GM21423 (cell line): ENCODE data around the gene HOXA6.

Experiments used
- ATAC-seq: cut with Tn5 transposase; IDR thresholded peaks from one replicate; pipeline ENCODE4 v1.9.1; 2021; ENCODE audit warnings: mild to moderate bottlenecking, moderate library complexity; ENCODE audit not compliant: unreplicated experiment

Gene HOXA6

DNA sequence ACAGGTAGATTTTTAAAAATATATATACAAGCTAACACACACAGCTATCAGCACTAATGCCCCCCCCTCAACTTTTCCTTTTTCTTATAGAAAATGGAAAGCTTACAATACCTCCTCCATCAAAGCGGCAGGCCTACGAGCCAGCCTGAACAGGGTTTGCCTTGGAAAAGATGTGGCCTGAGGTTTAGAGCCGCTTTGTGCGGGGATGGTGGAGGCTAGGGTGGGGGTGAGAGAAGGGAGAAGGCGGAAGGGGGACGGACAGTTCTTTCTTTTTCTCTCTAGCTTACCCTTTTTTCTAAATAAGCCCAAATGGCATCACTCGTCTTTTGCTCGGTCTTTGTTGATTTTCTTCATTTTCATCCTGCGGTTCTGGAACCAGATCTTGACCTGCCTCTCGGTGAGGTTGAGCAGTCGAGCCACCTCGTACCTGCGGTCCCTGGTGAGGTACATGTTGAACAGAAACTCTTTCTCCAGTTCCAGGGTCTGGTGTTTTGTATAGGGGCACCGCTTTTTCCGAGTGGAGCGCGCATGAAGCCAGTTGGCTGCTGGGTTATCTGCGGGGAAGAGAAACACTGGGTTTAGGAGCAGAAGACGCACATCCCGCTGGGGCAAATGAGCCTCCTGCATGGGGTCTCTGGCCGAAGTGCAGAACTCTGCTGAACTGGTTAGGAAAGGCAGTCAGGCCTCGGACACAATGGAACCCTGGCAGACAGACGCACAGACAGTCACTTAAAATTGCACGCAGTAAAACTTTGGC, 15.9 kb upstream of the HOXA6 start:
- no peak for ATAC-seq

GRCh38 chr7:27162561-27163287, 15.2 kb upstream of the HOXA6 start:
- no peak for ATAC-seq

DNA sequence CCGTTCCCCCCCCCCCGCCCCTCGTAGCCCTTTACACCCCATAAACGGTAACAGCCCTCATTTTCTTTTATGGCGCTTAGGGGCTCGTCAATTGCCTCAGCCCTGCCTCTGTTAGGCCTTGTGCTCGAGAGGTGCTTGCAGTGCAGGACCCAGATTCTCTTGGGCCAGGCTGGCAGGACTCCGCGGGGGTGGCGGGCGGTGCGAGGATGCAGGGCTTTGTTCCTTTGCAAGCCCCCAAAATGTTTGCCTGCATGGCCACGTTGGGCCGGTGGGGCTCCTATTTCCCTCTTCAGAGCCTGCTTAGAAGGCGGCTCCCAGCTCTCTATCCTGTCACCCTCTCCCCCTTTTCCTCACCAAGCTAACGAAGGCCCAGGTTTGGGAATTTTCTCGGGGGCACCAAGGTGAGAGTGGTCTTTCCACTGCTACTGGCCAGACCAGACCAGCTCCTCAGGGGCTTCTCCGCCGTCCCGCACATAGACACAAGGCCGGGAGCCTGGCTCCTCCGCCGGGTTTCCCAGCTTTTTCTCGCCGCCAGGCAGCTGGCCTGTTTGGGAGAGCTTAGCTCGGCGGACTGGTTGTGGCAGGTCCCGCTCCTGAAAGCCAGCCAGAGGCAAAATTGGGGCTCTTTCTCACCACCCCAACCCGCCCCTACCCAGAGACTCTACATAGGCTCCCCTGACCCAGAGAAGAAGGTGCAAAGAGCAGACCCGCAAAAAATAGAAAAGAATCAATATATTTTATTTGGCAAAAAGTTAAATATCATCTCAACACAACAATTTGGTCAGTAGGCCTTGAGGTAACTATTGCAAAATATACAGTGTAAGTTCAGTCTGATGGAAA, 14.4 kb upstream of the HOXA6 start:
- ATAC-seq: no peak

- ATAC-seq: no peak
Observed at GRCh38 chr7:27161214-27161720, 13.7 kb upstream of the HOXA6 start.

GRCh38 chr7:27160546-27161213, 13.1 kb upstream of the HOXA6 start:
- no peak for ATAC-seq

DNA sequence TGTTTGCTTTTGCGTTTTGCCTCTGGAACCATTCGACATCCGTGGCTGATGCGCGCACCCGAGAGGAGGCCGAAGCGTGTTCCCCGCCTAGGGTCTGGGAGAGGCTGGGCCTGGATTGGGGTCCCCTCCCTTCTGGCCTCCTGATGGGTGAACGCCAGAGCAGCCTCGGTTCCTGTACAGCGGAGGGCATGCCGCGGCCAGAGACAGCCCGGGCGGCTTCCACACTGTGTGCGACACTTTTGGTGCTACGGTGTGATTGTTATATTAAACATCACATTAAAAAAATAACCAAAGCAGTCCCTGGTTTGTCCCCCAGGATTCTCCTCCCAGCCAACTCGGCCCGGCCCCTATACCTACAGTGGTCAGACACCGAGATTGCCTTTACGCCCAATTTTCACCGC, 12.6 kb upstream of the HOXA6 start:
- ATAC-seq: no peak

- ATAC-seq: no peak
Observed at GRCh38 chr7:27159266-27160144, 11.9 kb upstream of the HOXA6 start.

GRCh38 chr7:27158436-27159265, 11.1 kb upstream of the HOXA6 start:
- no peak for ATAC-seq

DNA sequence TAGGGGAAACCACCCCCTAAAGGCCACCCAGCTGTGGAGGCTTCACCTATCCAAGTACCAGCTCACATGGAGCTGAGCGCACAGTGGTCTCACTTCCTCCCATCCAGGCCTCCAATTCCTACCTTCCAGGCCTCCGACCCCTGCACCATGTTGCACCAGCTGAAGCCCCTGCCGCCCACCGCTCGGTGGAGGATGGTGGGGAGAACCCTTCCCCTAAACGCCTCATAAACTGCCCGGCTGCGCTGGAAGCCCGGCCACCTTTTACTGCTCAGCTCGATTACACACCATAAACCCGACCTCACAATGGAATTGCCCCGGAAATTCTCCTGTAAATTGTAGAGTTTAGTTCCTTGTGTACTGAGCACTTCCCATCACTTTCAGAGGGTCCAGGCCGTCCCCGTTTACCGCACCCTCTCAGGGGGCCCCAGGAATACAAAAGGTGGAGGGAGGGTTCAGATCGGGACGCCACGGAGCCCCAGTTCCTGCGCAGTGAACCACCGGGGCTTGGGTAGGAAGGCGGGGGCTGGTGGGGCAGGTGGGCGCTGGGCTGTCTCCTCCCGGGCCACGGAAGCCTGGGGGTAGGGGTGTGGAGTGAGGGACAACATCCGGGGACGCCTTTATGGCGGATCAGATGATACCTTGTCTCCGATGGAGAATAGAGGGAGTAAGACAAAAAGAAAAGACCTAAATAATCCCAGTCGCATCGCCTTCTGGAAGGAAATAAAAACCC, 10.3 kb upstream of the HOXA6 start:
- no peak for ATAC-seq

- ATAC-seq: no peak
Observed at GRCh38 chr7:27156916-27157701, 9.5 kb upstream of the HOXA6 start.

- ATAC-seq: no peak
Observed at GRCh38 chr7:27156508-27156898, 8.9 kb upstream of the HOXA6 start, which contains the start of gene HOXA7. Gene HOXA7, minus strand, starts transcription at chr7:27156675. Its CDS starts 130 bp downstream, at chr7:27156545.

- no peak for ATAC-seq
Observed at GRCh38 chr7:27155816-27156507, 8.4 kb upstream of the HOXA6 start.

GRCh38 chr7:27154901-27155815, 7.6 kb upstream of the HOXA6 start:
- ATAC-seq: no peak

- no peak for ATAC-seq
Observed at GRCh38 chr7:27154369-27154768, 6.8 kb upstream of the HOXA6 start.

DNA sequence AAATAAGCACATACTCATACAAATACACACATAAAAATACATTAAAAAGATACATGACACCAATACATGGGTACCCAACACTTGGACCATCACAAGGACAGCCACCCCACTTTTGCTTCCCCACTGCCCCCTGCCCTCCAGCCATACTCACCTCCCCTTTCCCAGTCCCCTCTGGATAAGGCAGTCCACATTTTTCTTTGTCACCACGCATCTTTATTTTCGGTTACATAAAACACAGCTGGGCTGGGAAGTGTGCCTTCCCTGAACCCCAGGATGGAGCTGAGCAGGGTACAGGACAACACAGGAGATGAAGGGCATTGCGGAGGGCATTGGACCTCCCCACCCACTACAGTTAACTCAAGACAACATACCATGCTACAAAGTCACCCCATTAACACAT, 6.0 kb upstream of the HOXA6 start:
- ATAC-seq: no peak
